ENCODE results near the gene FGF2. TPM values are rescaled to one million over a fixed set of nuclear protein-coding genes. Genes with fewer than 3 reads are reported as not detected.

FGF2 gene
- total and polyA plus RNA-seq, 2 donors (not counting 1 experiment from before 2014, with no cell fraction given) = 0.13 TPM; not detected in 1

- peak within 1 kb of the TSS; percentile 93 for H2AFZ ChIP-seq (ENCODE audit: insufficient read depth, low read depth, low read length, poor library complexity, severe bottlenecking)
- under 1% methylated on average over 54 of the region's 63 CpGs for WGBS (ENCODE audit: insufficient coverage)
- peak within 1 kb of the TSS; percentile 81 for H3K4me2 ChIP-seq (replicated peaks; ENCODE audit: low read depth, low read length, poor library complexity, severe bottlenecking)
- no peaks in the 10 kb centered on the region for H4K20me1 ChIP-seq (ENCODE audit: control insufficient read depth, insufficient read depth, low read length, poor library complexity, severe bottlenecking)
- no peak for DNase-seq
- no peaks in the 10 kb centered on the region for H3K9me3 ChIP-seq (ENCODE audit: control extremely low read depth in 1 of 3, control insufficient read depth in 2 of 3, insufficient read depth in 1 of 3, low read length in 2 of 3)
- no peaks in the 10 kb centered on the region for H3K36me3 ChIP-seq (replicated peaks in 1 of 2; ENCODE audit: control extremely low read depth in 1 of 2, control insufficient read depth in 1 of 2, extremely low read depth in 1 of 2, insufficient read depth in 2 of 2, low read length in 1 of 2)
- TF ChIP-seq, protein P1, sequence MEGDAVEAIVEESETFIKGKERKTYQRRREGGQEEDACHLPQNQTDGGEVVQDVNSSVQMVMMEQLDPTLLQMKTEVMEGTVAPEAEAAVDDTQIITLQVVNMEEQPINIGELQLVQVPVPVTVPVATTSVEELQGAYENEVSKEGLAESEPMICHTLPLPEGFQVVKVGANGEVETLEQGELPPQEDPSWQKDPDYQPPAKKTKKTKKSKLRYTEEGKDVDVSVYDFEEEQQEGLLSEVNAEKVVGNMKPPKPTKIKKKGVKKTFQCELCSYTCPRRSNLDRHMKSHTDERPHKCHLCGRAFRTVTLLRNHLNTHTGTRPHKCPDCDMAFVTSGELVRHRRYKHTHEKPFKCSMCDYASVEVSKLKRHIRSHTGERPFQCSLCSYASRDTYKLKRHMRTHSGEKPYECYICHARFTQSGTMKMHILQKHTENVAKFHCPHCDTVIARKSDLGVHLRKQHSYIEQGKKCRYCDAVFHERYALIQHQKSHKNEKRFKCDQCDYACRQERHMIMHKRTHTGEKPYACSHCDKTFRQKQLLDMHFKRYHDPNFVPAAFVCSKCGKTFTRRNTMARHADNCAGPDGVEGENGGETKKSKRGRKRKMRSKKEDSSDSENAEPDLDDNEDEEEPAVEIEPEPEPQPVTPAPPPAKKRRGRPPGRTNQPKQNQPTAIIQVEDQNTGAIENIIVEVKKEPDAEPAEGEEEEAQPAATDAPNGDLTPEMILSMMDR (IDR thresholded peaks at IDR 0.05) = no peak
- TF ChIP-seq EZH2 (IDR thresholded peaks at IDR 0.05; ENCODE audit: borderline replicate concordance, insufficient read depth, low read depth, low read length, poor library complexity, severe bottlenecking) = no peak
- intact Hi-C loops (cut with micrococcal nuclease) = loop anchor here (2.0 to 5.0 kb wide), 4 partner anchors 95 to 1100 kb away; partner anchors contain the start of genes CCNA2, FGF2 and SPRY1
- H3K4me1 ChIP-seq (ENCODE audit: control insufficient read depth in 2 of 2, insufficient read depth in 2 of 2, low read length in 2 of 2) = peaks cover 13 to 16% of the 10 kb centered on the region in 2 donors
- H3K79me2 ChIP-seq (ENCODE audit: control insufficient read depth, insufficient read depth, low read length) = peaks cover 18% of the 10 kb centered on the region
- Mint-ChIP-seq H3K9me3 (ENCODE audit: insufficient read depth) (no peaks in the 10 kb centered on the region), H3K4me3 (peak within 1 kb of the TSS; percentile 96), H3K27ac (peak within 1 kb of the TSS; percentile 91), H3K4me1 (peaks cover 11% of the 10 kb centered on the region), H3K27me3 (no peaks in the 10 kb centered on the region)
- H3K27ac ChIP-seq (ENCODE audit: low read length in 2 of 2) = peak within 1 kb of the TSS; percentile 54 to 76
- ATAC-seq (ENCODE audit: low read depth) = peak; percentile 59
- POLR2A ChIA-PET = interaction anchor here (1.0 kb wide), 1 partner anchor 190 kb away, joined by 4 read pairs; the partner anchor contains the start of gene BBS12
- CTCF ChIA-PET = interaction anchor here (0.6 to 2.7 kb wide), 4 partner anchors 9 to 557 kb away, joined by 3 to 12 read pairs (median 6); partner anchors contain the start of gene BBS12
- peak within 1 kb of the TSS; percentile 83 for H3K9ac ChIP-seq (ENCODE audit: low read length)
- no peaks in the 10 kb centered on the region for H3K27me3 ChIP-seq (replicated peaks in 1 of 4; ENCODE audit: control extremely low read depth in 1 of 4, control insufficient read depth in 3 of 4, insufficient read depth in 4 of 4, low read length in 3 of 4)
- peak within 1 kb of the TSS; percentile 68 to 92 (median 85) for H3K4me3 ChIP-seq (ENCODE audit: control extremely low read depth in 1 of 5, extremely low read depth in 1 of 5, insufficient read depth in 1 of 5, low read depth in 2 of 5, low read length in 4 of 5)
Observed at GRCh38 chr4:122921971-122922876, 95.6 kb downstream of the FGF2 start, which contains the start of gene NUDT6. Gene NUDT6 (minus strand): TSS chr4:122922597. CDS start chr4:122922572, 25 bp downstream.
